Ascending aorta (tissue), 2 donors: ENCODE measurements around the gene LRAT. TPM values are rescaled to one million over a fixed set of nuclear protein-coding genes. Genes with fewer than 3 reads are reported as not detected.

Experiments used
- DNase-seq, 2 donors: peaks; one replicate each; pipeline ENCODE4 v3.0.0-alpha.2; 2019; ENCODE audit warnings: low spot score in 2 of 2
- H3K27ac ChIP-seq, 2 donors: fragments of 200-600 bp; sonication (generic); one replicate each; pipeline ENCODE4 v1.5.1; 2016 to 2017; ENCODE audit warnings: mild to moderate bottlenecking in 1 of 2
- H3K27me3 ChIP-seq: fragments of 200-600 bp; sonication (generic); one replicate; pipeline ENCODE4 v1.5.1; 2017
- H3K36me3 ChIP-seq, 2 donors: fragments of 200-600 bp; sonication (generic); one replicate each; pipeline ENCODE4 v1.5.1; 2016
- H3K4me1 ChIP-seq, 2 donors: fragments of 200-600 bp; sonication (generic); one replicate each; pipeline ENCODE4 v1.5.1; 2016 to 2017; ENCODE audit warnings: mild to moderate bottlenecking in 1 of 2
- H3K4me3 ChIP-seq, 2 donors: fragments of 200-600 bp; sonication (generic); one replicate each; pipeline ENCODE4 v1.5.1; 2016 to 2017; ENCODE audit warnings: mild to moderate bottlenecking in 1 of 2
- H3K9me3 ChIP-seq, 2 donors: fragments of 200-600 bp; sonication (generic); one replicate each; pipeline ENCODE4 v1.5.1; 2016
- CTCF ChIP-seq, 3 experiments: fragments of 200-600 bp in 2 of 3; fragments of 450-650 bp in 1 of 3; sonication (generic) in 2 of 3; IDR thresholded peaks; one replicate each; pipeline ENCODE4 v1.5.1; 2016 to 2019; ENCODE audit warnings: antibody characterized with exemption in 3 of 3, mild to moderate bottlenecking in 1 of 3, moderate library complexity in 1 of 3
- intact Hi-C: fragments of 100-400 bp; cut with DNase I; formaldehyde crosslinking; loops from one replicate; pipeline ENCODE4 v1.15.1; 2023
- total RNA-seq: library from RNA; depleted of rRNA; stranded (reverse); fragments of >200 nt; gene quantifications from one replicate; pipeline ENCODE4 v1.1.0, GENCODE V29; 2016

Gene LRAT
- total RNA-seq, 1 donor from 2014 or later: not detected

GRCh38 chr4:154778264-154778663 is 34.5 kb downstream of the LRAT start:
- Histone ChIP-seq H3K9me3 (no peaks in the 10 kb centered on the region), H3K27ac (no peak overlapping the region), H3K4me3 (no peak overlapping the region), H3K36me3 (no peaks in the 10 kb centered on the region), H3K4me1 (no peaks in the 10 kb centered on the region), H3K27me3 (no peaks in the 10 kb centered on the region)
- intact Hi-C loops: loop anchor here (5.0 kb wide), 1 partner anchor 226 kb away; the partner anchor contains the start of gene PLRG1
- no peak for DNase-seq
- TF ChIP-seq CTCF (IDR thresholded peaks at IDR 0.05): no peak

- no peaks in the 10 kb centered on the region for H3K36me3 ChIP-seq
- no peak overlapping the region for H3K27ac ChIP-seq
- no peaks in the 10 kb centered on the region for H3K4me1 ChIP-seq
- no peaks in the 10 kb centered on the region for H3K27me3 ChIP-seq
- peak in 2 of 3 experiments; percentile 20 to 41 for TF ChIP-seq CTCF (IDR thresholded peaks at IDR 0.05)
- no peak overlapping the region for H3K4me3 ChIP-seq
- no peaks in the 10 kb centered on the region for H3K9me3 ChIP-seq
- intact Hi-C loops: loop anchor here (5.0 kb wide), 1 partner anchor 227 kb away; the partner anchor contains the start of gene PLRG1
- DNase-seq: no peak
Measured at GRCh38 chr4:154779362-154779947, 35.7 kb downstream of the LRAT start.

GRCh38 chr4:154781126-154781982 is 37.6 kb downstream of the LRAT start, which contains the start of gene RBM46:
Gene RBM46, plus strand, starts transcription at chr4:154781272. Its CDS starts 15,481 bp downstream, at chr4:154796753.
- intact Hi-C loops: no loop called here
- no peak for TF ChIP-seq CTCF (IDR thresholded peaks at IDR 0.05)
- H3K4me3 ChIP-seq: no peak within 1 kb of the TSS
- DNase-seq: no peak
- H3K9me3 ChIP-seq: no peaks in the 10 kb centered on the region
- H3K36me3 ChIP-seq: no peaks in the 10 kb centered on the region
- no peak within 1 kb of the TSS for H3K27ac ChIP-seq
- no peaks in the 10 kb centered on the region for H3K27me3 ChIP-seq
- no peaks in the 10 kb centered on the region for H3K4me1 ChIP-seq

DNA sequence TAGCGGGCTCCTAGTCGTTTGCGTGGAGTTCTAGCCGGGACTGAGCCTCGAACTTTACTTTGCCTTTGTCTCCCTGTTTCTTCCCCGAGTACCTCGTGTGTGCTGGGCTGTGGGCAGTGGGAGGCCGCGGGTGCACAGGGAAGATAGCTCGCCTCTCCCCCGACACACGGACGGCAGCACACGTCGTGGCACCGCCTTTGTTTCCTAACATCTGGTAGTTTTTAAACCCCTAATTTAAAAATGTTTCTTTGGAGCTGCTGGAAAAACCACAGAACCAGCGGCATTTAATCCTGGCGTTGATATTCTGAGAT is 38.1 kb downstream of the LRAT start:
- no peak for DNase-seq
- intact Hi-C loops: no loop called here

More for the DNA sequence above, 38.1 kb downstream of the LRAT start:
- H3K27me3 ChIP-seq: no peaks in the 10 kb centered on the region
- no peak overlapping the region for H3K4me3 ChIP-seq
- no peak for TF ChIP-seq CTCF (IDR thresholded peaks at IDR 0.05)
- H3K36me3 ChIP-seq: no peaks in the 10 kb centered on the region
- no peaks in the 10 kb centered on the region for H3K4me1 ChIP-seq
- H3K27ac ChIP-seq: no peak overlapping the region
- H3K9me3 ChIP-seq: no peaks in the 10 kb centered on the region

Other genes starting within 250 kb of the LRAT start
- gene PLRG1, start 193.6 kb upstream of the LRAT start, total RNA-seq: 34.7 TPM
- 37.0 TPM for gene FGB, start 181.0 kb upstream of the LRAT start, total RNA-seq
- gene FGA, start 153.3 kb upstream of the LRAT start, total RNA-seq: 47.6 TPM
- 40.3 TPM for gene FGG, start 131.3 kb upstream of the LRAT start, total RNA-seq
- gene RBM46, start 37.3 kb downstream of the LRAT start, total RNA-seq: not detected